Naive B cell (primary cell): ENCODE data around the gene FAM228B. TPM values are rescaled to one million over a fixed set of nuclear protein-coding genes. Genes with fewer than 3 reads are reported as not detected.
"Not testable (repeated sequence)": the region's sequence is repeated elsewhere in the genome, so short reads cannot be mapped to it uniquely, and the experiment has no call there.

Experiments used
- ATAC-seq, 2 donors: fragments of 150-1000 bp; cut with Tn5 transposase; 2 replicates each; pipeline ENCODE4 v1.10.0; 2021; ENCODE audit warnings: low read depth in 2 of 2, mild to moderate bottlenecking in 2 of 2, moderate library complexity in 2 of 2
- DNase-seq: peaks from one replicate; pipeline ENCODE4 v3.0.0; 2022
- H3K27ac Mint-ChIP-seq, 6 donors: one replicate each; pipeline ENCODE4 v1.8.0; 2020 to 2022; ENCODE audit warnings: mild to moderate bottlenecking in 6 of 6, mixed read lengths in 6 of 6, moderate library complexity in 5 of 6, inconsistent platforms in 2 of 6
- H3K27me3 Mint-ChIP-seq, 3 donors: one replicate each; pipeline ENCODE4 v1.8.0; 2021 to 2022; ENCODE audit warnings: mixed read lengths in 3 of 3, mild to moderate bottlenecking in 1 of 3
- H3K36me3 Mint-ChIP-seq, 2 donors: one replicate each; pipeline ENCODE4 v1.8.0; 2020 to 2022; ENCODE audit warnings: mixed read lengths in 2 of 2, inconsistent platforms in 1 of 2, mild to moderate bottlenecking in 1 of 2
- H3K4me1 Mint-ChIP-seq, 3 donors: one replicate each; pipeline ENCODE4 v1.8.0; 2020 to 2022; ENCODE audit warnings: mixed read lengths in 3 of 3, inconsistent platforms in 1 of 3, mild to moderate bottlenecking in 1 of 3, moderate library complexity in 1 of 3
- H3K4me3 Mint-ChIP-seq, 8 donors: one replicate each; pipeline ENCODE4 v1.8.0; 2020 to 2022; ENCODE audit warnings: mild to moderate bottlenecking in 8 of 8, mixed read lengths in 8 of 8, moderate library complexity in 8 of 8, inconsistent platforms in 2 of 8
- H3K9me3 Mint-ChIP-seq, 7 donors: one replicate each; pipeline ENCODE4 v1.8.0; 2020 to 2022; ENCODE audit warnings: mixed read lengths in 7 of 7, mild to moderate bottlenecking in 5 of 7, inconsistent platforms in 2 of 7, moderate library complexity in 1 of 7
- polyA plus RNA-seq, 6 donors: library from polyadenylated mRNA; unstranded; fragments of 300-500 nt; fragmentation: Illumina TruSeq; gene quantifications; one replicate each; pipeline ENCODE4 v1.2.3, GENCODE V29; 2021; ENCODE audit warnings: low read depth in 6 of 6

Gene FAM228B
- polyA plus RNA-seq, 6 donors from 2014 or later: 3.1 to 15.0 (median 8.3) TPM

- H3K9me3 Mint-ChIP-seq: no peaks in the 10 kb centered on the region
- H3K4me1 Mint-ChIP-seq: peaks cover 14 to 17% (median 14%) of the 10 kb centered on the region in 3 donors
- ATAC-seq (no peak), DNase-seq (no peak)
- H3K27me3 Mint-ChIP-seq: no peaks in the 10 kb centered on the region
- peak overlapping the region in 7 of 8 donors; percentile 24 to 97 (median 92) for H3K4me3 Mint-ChIP-seq
- peaks cover 0 to 8% of the 10 kb centered on the region in 2 donors for H3K36me3 Mint-ChIP-seq
- peak overlapping the region in 1 of 6 donors; percentile 70 for H3K27ac Mint-ChIP-seq
Measured at GRCh38 chr2:24085200-24085489, 38.1 kb upstream of the FAM228B start.

- Mint-ChIP-seq H3K4me1 (peaks cover 14 to 17% (median 14%) of the 10 kb centered on the region in 3 donors), H3K4me3 (peak overlapping the region in 2 of 8 donors; percentile 69 to 72), H3K36me3 (peaks cover 0 to 8% of the 10 kb centered on the region in 2 donors), H3K9me3 (no peaks in the 10 kb centered on the region), H3K27ac (no peak overlapping the region), H3K27me3 (no peaks in the 10 kb centered on the region)
- ATAC-seq: no peak
- no peak for DNase-seq
Measured at GRCh38 chr2:24086241-24086640, 37.0 kb upstream of the FAM228B start.

GRCh38 chr2:24087032-24087431 lies 36.2 kb upstream of the FAM228B start:
- Mint-ChIP-seq H3K27me3 (no peaks in the 10 kb centered on the region), H3K4me1 (peaks cover 14 to 17% (median 14%) of the 10 kb centered on the region in 3 donors), H3K27ac (peak overlapping the region in 1 of 6 donors; percentile 51), H3K9me3 (no peaks in the 10 kb centered on the region), H3K4me3 (peak overlapping the region in 1 of 8 donors; percentile 75), H3K36me3 (peaks cover 0 to 6% of the 10 kb centered on the region in 2 donors)
- no peak for DNase-seq
- ATAC-seq: no peak

GRCh38 chr2:24088821-24089359 lies 34.4 kb upstream of the FAM228B start:
- no peaks in the 10 kb centered on the region for H3K27me3 Mint-ChIP-seq
- H3K9me3 Mint-ChIP-seq: peaks cover 0 to 2% (median 0%) of the 10 kb centered on the region in 7 donors
- H3K4me1 Mint-ChIP-seq: peaks cover 3 to 11% (median 8%) of the 10 kb centered on the region in 3 donors
- DNase-seq (no peak), ATAC-seq (no peak)
- no peaks in the 10 kb centered on the region for H3K36me3 Mint-ChIP-seq
- H3K27ac Mint-ChIP-seq: no peak overlapping the region
- H3K4me3 Mint-ChIP-seq: no peak overlapping the region

- H3K36me3 Mint-ChIP-seq: peaks cover 8 to 13% of the 10 kb centered on the region in 2 donors
- H3K4me3 Mint-ChIP-seq, ATAC-seq, H3K27ac Mint-ChIP-seq, H3K4me1 Mint-ChIP-seq, H3K27me3 Mint-ChIP-seq, H3K9me3 Mint-ChIP-seq, DNase-seq: not testable (repeated sequence)
Measured at GRCh38 chr2:24093270-24093669, 30.0 kb upstream of the FAM228B start.

GRCh38 chr2:24095171-24095677 lies 28.0 kb upstream of the FAM228B start:
- Mint-ChIP-seq H3K4me3 (peak overlapping the region in 1 of 8 donors; percentile 10), H3K36me3 (peaks cover 8 to 15% of the 10 kb centered on the region in 2 donors)
- not testable (repeated sequence) for ATAC-seq, H3K27me3 Mint-ChIP-seq, H3K9me3 Mint-ChIP-seq, H3K27ac Mint-ChIP-seq, H3K4me1 Mint-ChIP-seq, DNase-seq

- peaks cover 0 to 13% (median 5%) of the 10 kb centered on the region in 7 donors for H3K9me3 Mint-ChIP-seq
- peaks cover 15 to 29% (median 26%) of the 10 kb centered on the region in 3 donors for H3K4me1 Mint-ChIP-seq
- not testable (repeated sequence) for DNase-seq, H3K4me3 Mint-ChIP-seq, H3K27me3 Mint-ChIP-seq, ATAC-seq, H3K27ac Mint-ChIP-seq
- peaks cover 12 to 23% of the 10 kb centered on the region in 2 donors for H3K36me3 Mint-ChIP-seq
Measured at GRCh38 chr2:24100732-24101131, 22.5 kb upstream of the FAM228B start.

GRCh38 chr2:24101992-24102391 lies 21.3 kb upstream of the FAM228B start:
- Mint-ChIP-seq H3K9me3 (peaks cover 0 to 21% (median 10%) of the 10 kb centered on the region in 7 donors), H3K4me1 (peaks cover 15 to 30% (median 26%) of the 10 kb centered on the region in 3 donors), H3K27ac (no peak overlapping the region), H3K27me3 (no peaks in the 10 kb centered on the region), H3K4me3 (no peak overlapping the region), H3K36me3 (peaks cover 4 to 22% of the 10 kb centered on the region in 2 donors)
- DNase-seq (no peak), ATAC-seq (no peak)

GRCh38 chr2:24102677-24103076 lies 20.6 kb upstream of the FAM228B start:
- peaks cover 15 to 30% (median 26%) of the 10 kb centered on the region in 3 donors for H3K4me1 Mint-ChIP-seq
- H3K36me3 Mint-ChIP-seq: peaks cover 4 to 29% of the 10 kb centered on the region in 2 donors
- no peak for DNase-seq
- H3K27ac Mint-ChIP-seq: no peak overlapping the region
- H3K27me3 Mint-ChIP-seq: no peaks in the 10 kb centered on the region
- H3K9me3 Mint-ChIP-seq: peaks cover 2 to 26% (median 15%) of the 10 kb centered on the region in 7 donors
- no peak for ATAC-seq
- H3K4me3 Mint-ChIP-seq: no peak overlapping the region

GRCh38 chr2:24104110-24104650 lies 19.1 kb upstream of the FAM228B start:
- Mint-ChIP-seq H3K27me3 (no peaks in the 10 kb centered on the region), H3K36me3 (peaks cover 4 to 26% of the 10 kb centered on the region in 2 donors), H3K9me3 (peaks cover 5 to 34% (median 19%) of the 10 kb centered on the region in 7 donors), H3K27ac (peak overlapping the region in 1 of 6 donors; percentile 62), H3K4me3 (peak overlapping the region in 3 of 8 donors; percentile 22 to 80 (median 65)), H3K4me1 (peaks cover 15 to 26% (median 24%) of the 10 kb centered on the region in 3 donors)
- no peak for ATAC-seq
- no peak for DNase-seq

GRCh38 chr2:24104906-24105305 lies 18.4 kb upstream of the FAM228B start:
- peaks cover 15 to 26% (median 24%) of the 10 kb centered on the region in 3 donors for H3K4me1 Mint-ChIP-seq
- H3K27ac Mint-ChIP-seq: peak overlapping the region; percentile 48 to 85 (median 70)

GRCh38 chr2:24105816-24106215 lies 17.5 kb upstream of the FAM228B start:
- ATAC-seq (no peak), DNase-seq (no peak)
- peaks cover 5 to 39% (median 24%) of the 10 kb centered on the region in 7 donors for H3K9me3 Mint-ChIP-seq
- H3K36me3 Mint-ChIP-seq: peaks cover 4 to 26% of the 10 kb centered on the region in 2 donors
- no peaks in the 10 kb centered on the region for H3K27me3 Mint-ChIP-seq
- H3K27ac Mint-ChIP-seq: peak overlapping the region in 1 of 6 donors; percentile 76
- no peak overlapping the region for H3K4me3 Mint-ChIP-seq
- peaks cover 15 to 26% (median 24%) of the 10 kb centered on the region in 3 donors for H3K4me1 Mint-ChIP-seq

More at GRCh38 chr2:24104906-24105305, 18.4 kb upstream of the FAM228B start:
- peaks cover 5 to 39% (median 24%) of the 10 kb centered on the region in 7 donors for H3K9me3 Mint-ChIP-seq
- no peaks in the 10 kb centered on the region for H3K27me3 Mint-ChIP-seq
- peak overlapping the region in 5 of 8 donors; percentile 53 to 83 (median 69) for H3K4me3 Mint-ChIP-seq
- DNase-seq (no peak), ATAC-seq (peak; percentile 66 to 70)
- peaks cover 4 to 26% of the 10 kb centered on the region in 2 donors for H3K36me3 Mint-ChIP-seq

GRCh38 chr2:24106786-24107185 lies 16.5 kb upstream of the FAM228B start:
- peaks cover 4 to 26% of the 10 kb centered on the region in 2 donors for H3K36me3 Mint-ChIP-seq
- ATAC-seq (no peak), DNase-seq (no peak)
- no peak overlapping the region for H3K4me3 Mint-ChIP-seq
- H3K27ac Mint-ChIP-seq: peak overlapping the region in 1 of 6 donors; percentile 9
- no peaks in the 10 kb centered on the region for H3K27me3 Mint-ChIP-seq
- H3K4me1 Mint-ChIP-seq: peaks cover 15 to 26% (median 24%) of the 10 kb centered on the region in 3 donors
- H3K9me3 Mint-ChIP-seq: peaks cover 5 to 39% (median 24%) of the 10 kb centered on the region in 7 donors

- peaks cover 5 to 39% (median 24%) of the 10 kb centered on the region in 7 donors for H3K9me3 Mint-ChIP-seq
- DNase-seq (no peak), ATAC-seq (no peak)
- H3K36me3 Mint-ChIP-seq: peaks cover 4 to 26% of the 10 kb centered on the region in 2 donors
- peaks cover 15 to 26% (median 24%) of the 10 kb centered on the region in 3 donors for H3K4me1 Mint-ChIP-seq
- H3K27me3 Mint-ChIP-seq: no peaks in the 10 kb centered on the region
- H3K4me3 Mint-ChIP-seq: no peak overlapping the region
- no peak overlapping the region for H3K27ac Mint-ChIP-seq
Measured at GRCh38 chr2:24107336-24107735, 15.9 kb upstream of the FAM228B start.
